Cardiac fibroblast (primary cell): ENCODE data around the gene PTPRJ.

Experiments used
- DNase-seq, 2 donors: peaks; one replicate each; pipeline versions ENCODE4 v3.0.0 to v3.0.0-alpha.2; 2010; ENCODE audit warnings: low read depth in 2 of 2
- H3K4me3 ChIP-seq, 2 donors: replicated peaks in 1 of 2; 1 replicate in 1 of 2; 2 replicates in 1 of 2; pipeline ENCODE4 v1.5.1; 2011; ENCODE audit warnings: low read depth in 2 of 2, low read length in 2 of 2, mild to moderate bottlenecking in 2 of 2, moderate library complexity in 1 of 2
- TF ChIP-seq, protein P1 (sequence below): IDR thresholded peaks from one replicate; pipeline ENCODE4 v1.5.1; 2011; ENCODE audit warnings: low read depth, mild to moderate bottlenecking, low read length, inconsistent platforms

Gene PTPRJ

DNA sequence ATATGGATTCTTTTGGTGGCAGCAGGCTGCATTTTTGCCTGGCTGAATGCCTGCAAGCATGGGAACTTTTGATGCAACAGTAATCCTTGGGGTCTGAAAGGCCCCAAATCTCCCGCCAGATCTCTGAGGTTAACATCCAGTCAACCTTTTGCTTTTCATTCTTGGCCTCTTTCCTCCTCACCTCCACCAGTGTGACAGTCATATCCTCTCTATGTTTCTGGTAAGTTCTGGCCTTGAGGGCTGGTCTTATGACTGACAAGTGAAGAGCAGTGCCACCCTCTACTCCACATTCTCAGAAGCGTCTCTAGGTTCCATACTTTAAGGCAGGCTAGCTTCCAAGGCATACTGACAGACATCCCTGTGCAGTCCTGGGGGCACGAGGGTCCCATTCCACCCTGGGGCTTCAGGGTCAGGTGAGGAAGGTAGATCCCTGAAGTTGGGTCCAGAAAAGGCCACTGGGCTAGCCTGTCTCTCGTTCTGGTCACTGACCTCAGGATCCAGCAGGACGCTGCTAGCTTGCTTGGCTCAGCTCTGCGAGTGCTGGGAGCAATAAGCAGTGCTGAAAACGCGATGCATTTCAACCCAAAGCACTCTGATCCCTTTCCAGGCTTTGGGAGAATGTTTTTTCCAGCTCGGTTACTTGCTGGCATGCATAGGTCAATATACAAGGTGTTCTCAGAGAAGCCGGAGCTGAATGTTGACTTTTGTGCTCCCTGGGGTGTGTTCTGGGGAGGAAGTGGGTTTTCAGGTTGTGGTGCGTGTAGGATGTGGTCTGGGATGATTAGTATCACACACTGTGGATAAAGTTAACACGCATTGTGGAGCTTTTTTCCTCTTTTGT is 75.2 kb downstream of the PTPRJ start:
- peak; percentile 13 to 69 for DNase-seq
- TF ChIP-seq, protein P1, sequence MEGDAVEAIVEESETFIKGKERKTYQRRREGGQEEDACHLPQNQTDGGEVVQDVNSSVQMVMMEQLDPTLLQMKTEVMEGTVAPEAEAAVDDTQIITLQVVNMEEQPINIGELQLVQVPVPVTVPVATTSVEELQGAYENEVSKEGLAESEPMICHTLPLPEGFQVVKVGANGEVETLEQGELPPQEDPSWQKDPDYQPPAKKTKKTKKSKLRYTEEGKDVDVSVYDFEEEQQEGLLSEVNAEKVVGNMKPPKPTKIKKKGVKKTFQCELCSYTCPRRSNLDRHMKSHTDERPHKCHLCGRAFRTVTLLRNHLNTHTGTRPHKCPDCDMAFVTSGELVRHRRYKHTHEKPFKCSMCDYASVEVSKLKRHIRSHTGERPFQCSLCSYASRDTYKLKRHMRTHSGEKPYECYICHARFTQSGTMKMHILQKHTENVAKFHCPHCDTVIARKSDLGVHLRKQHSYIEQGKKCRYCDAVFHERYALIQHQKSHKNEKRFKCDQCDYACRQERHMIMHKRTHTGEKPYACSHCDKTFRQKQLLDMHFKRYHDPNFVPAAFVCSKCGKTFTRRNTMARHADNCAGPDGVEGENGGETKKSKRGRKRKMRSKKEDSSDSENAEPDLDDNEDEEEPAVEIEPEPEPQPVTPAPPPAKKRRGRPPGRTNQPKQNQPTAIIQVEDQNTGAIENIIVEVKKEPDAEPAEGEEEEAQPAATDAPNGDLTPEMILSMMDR, result no peak
- no peak overlapping the region for H3K4me3 ChIP-seq

DNA sequence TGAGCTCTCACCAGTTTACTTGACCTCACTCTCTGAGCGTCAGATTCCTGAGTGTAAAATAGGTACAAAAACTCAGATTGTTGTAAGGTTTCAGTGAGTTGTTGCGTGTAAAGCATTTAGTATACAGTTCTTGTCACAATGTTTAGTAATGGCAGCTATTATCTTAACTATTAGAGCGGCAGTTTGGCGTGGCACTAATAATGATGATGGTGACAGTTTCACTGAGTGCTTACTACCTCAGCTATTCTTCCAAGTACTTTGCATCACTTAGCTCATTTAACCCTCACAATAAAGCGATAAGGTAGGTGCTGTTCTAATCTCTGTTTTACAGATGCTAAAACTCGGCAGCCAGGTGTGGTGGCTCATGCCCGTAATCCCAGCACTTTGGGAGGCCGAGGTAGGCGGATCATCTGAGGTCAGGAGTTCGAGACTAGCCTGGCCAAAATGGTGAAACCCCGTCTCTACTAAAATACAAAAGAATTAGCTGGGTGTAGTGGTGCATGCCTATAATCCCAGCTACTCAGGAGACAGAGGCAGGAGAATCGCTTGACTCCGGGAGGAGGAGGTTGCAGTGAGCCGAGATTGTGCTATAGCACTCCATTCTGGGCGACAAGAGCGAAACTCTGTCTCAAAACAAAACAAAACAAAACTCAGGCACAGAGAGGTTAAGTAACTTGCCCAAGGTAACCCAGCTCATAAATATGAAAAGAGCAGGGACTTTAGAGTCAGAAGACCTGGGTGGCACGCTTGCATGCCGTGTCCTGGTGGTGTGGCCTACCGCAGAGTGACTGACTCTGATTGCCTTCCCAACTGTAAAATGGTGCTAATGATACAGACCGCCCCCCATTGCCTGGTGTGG is 76.2 kb downstream of the PTPRJ start:
- TF ChIP-seq, protein P1, result no peak
- no peak for DNase-seq
- H3K4me3 ChIP-seq, result no peak overlapping the region

DNA sequence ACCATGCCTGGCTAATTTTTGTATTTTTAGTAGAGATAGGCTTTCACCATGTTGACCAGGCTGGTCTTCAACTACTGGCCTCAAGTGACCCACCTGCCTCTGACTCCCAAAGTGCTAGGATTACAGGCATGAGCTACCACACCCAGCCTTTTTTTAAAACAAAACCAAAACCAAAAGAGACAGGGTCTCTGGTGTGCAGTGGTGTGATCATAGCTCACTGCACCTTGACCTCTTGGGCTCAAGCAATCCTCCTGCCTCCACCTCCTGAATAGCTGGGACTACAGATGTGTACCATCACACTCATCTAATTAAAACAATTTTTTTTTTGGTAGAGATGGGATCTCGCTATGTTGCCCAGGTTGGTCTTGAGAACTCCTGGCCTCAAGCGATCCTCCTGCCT is 77.7 kb downstream of the PTPRJ start:
- no peak for DNase-seq
- H3K4me3 ChIP-seq, result no peak overlapping the region
- TF ChIP-seq, protein P1, result no peak

DNA sequence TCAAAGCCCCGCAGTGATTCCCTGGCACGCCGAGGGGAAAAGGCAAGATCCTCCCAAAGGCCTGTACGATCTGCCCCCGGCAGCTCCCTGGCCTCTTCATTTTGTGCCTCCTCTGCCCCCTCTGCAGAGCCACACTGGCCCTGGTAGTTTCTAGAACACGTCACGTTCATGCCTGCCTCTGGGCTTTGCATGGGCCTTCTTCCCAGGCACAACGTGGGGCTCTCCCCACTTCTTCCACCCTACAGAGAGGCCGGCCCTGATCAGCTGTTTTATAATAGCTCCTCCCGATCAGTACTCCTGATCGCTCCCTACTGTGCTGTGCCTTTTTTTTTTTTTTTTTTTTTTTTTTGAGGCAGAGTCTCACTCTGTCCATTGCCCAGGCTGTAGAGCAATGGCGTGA is 78.4 kb downstream of the PTPRJ start:
- TF ChIP-seq, protein P1, result no peak
- H3K4me3 ChIP-seq, result no peak overlapping the region
- DNase-seq, result no peak

DNA sequence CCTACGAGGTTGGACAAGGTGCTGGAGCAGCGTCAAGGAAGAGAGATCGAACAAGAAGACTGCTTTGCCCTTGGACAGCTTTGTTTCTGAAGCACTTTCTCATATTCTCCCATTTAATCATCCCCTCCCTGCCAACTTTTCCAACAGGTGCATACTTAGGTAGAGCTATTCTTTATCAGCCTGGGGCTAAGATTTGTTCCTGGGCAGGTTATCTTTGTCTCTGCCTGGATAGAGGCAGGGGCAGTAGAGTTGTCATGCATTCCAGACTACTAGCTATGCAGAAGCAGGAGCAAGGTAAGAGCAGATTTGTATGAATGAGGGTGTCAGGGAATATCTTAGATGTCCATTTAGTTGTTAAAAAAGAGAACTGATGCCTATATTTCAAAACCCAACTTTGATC is 82.3 kb downstream of the PTPRJ start:
- TF ChIP-seq, protein P1, result no peak
- no peak overlapping the region for H3K4me3 ChIP-seq
- no peak for DNase-seq

DNA sequence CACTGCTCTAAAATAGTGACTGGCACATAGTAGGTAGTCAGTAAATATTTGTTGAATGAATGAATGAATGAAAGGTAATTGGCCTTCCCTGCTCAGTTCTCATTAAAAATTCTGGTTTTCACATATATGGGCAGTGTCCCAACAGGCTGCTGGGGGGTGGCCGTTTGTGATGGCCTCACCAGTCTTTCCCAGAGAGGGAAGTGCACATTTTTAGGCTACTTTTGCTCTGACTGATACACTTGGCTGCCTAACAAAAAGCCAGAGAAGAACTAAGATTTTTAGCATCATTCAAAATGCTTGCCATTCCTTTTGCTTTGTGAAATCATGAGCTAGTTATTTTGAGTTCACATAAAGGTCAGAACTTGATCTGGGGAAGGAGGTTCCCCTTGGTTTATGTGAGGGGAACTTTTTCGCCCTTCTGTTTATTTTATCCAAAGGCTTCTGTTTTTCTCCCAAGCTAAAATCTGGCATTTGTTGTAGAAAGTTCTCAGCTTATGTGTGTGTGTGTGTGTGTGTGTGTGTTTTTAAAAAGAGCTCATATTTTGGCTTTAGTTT is 83.1 kb downstream of the PTPRJ start:
- no peak overlapping the region for H3K4me3 ChIP-seq
- TF ChIP-seq, protein P1, result no peak

More for the DNA sequence above, 83.1 kb downstream of the PTPRJ start:
- DNase-seq, result peak; percentile 95 to 96
